Panc1 (cell line): ENCODE measurements around the gene PITPNM2. TPM values are rescaled to one million over a fixed set of nuclear protein-coding genes. Genes with fewer than 3 reads are reported as not detected.

Experiments
- ATAC-seq: fragments of 200-7000 bp; cut with Tn5 transposase; 2 replicates; pipeline ENCODE4 v1.9.1; 2020; ENCODE audit warnings: mild to moderate bottlenecking, moderate library complexity
- BruUV-seq: library from RNA; stranded (reverse); fragments of 400-500 nt; replicated peaks from 2 replicates; lab custom pipeline; 2021; lab: Mats Ljungman, UMichigan
- CTCF ChIA-PET: fragments of 300-600 bp; sonication (Branson Sonifier 250); formaldehyde crosslinking; loops from one replicate; lab custom pipeline; 2022; ENCODE audit warnings: antibody characterized with exemption; lab: Charles Lee
- POLR2A ChIA-PET: fragments of 300-600 bp; sonication (Branson Sonifier 250); formaldehyde crosslinking; loops from one replicate; lab custom pipeline; 2022; ENCODE audit warnings: antibody characterized with exemption; lab: Charles Lee
- DNase-seq: peaks from one replicate; pipeline ENCODE4 v3.0.0-alpha.2; 2010; ENCODE audit warnings: low read depth, low spot score
- H3K27ac ChIP-seq: 2 replicates; pipeline ENCODE4 v1.5.1; 2011; ENCODE audit warnings: mild to moderate bottlenecking, low read length, inconsistent platforms
- H3K27me3 ChIP-seq: fragments of 200-500 bp; sonication (Bioruptor generic); 2 replicates; pipeline ENCODE4 v1.6.0; 2014; ENCODE audit warnings: low read length, inconsistent platforms; ENCODE audit not compliant: control insufficient read depth, insufficient read depth
- H3K36me3 ChIP-seq: fragments of 200-500 bp; sonication (Bioruptor generic); 2 replicates; pipeline ENCODE4 v1.5.1; 2014; ENCODE audit warnings: inconsistent platforms, mild to moderate bottlenecking, low read length, moderate library complexity; ENCODE audit not compliant: control insufficient read depth, insufficient read depth
- H3K4me1 ChIP-seq: 2 replicates; pipeline ENCODE4 v1.5.1; 2011; ENCODE audit warnings: inconsistent platforms, mild to moderate bottlenecking, low read length, moderate library complexity; ENCODE audit not compliant: control insufficient read depth, insufficient read depth
- H3K4me3 ChIP-seq, 2 experiments: 2 replicates each; pipeline ENCODE4 v1.5.1; 2011 to 2012; ENCODE audit warnings: low read depth in 2 of 2, low read length in 2 of 2, mild to moderate bottlenecking in 2 of 2, inconsistent platforms in 1 of 2, moderate library complexity in 1 of 2
- H3K9me3 ChIP-seq: fragments of 200-500 bp; sonication (Bioruptor generic); 2 replicates; pipeline ENCODE4 v1.5.1; 2014; ENCODE audit warnings: low read depth, mild to moderate bottlenecking, inconsistent platforms, low read length, moderate library complexity; ENCODE audit not compliant: control insufficient read depth, insufficient read depth
- POLR2AphosphoS5 ChIP-seq: IDR thresholded peaks from 2 replicates; pipeline ENCODE4 v1.6.1; 2012; ENCODE audit warnings: mild to moderate bottlenecking, low read depth, low read length, moderate library complexity
- REST ChIP-seq, 2 experiments: IDR thresholded peaks; 2 replicates each; pipeline ENCODE4 v1.6.1; 2011 to 2012; ENCODE audit warnings: low read depth in 2 of 2, control low read depth in 1 of 2, low read length in 1 of 2, mild to moderate bottlenecking in 1 of 2, moderate library complexity in 1 of 2; ENCODE audit not compliant: insufficient read depth in 1 of 2
- SIN3A ChIP-seq: IDR thresholded peaks from 2 replicates; pipeline ENCODE4 v1.6.1; 2012; ENCODE audit warnings: low read depth, mild to moderate bottlenecking, low read length, moderate library complexity, borderline replicate concordance; ENCODE audit not compliant: insufficient read depth
- TCF7L2 ChIP-seq: IDR thresholded peaks from 2 replicates; pipeline ENCODE4 v1.6.1; 2011; ENCODE audit warnings: mild to moderate bottlenecking, low read depth, low read length, inconsistent platforms
- in situ Hi-C: cut with HindIII; loops from 2 replicates; pipeline ENCODE4 v1.10.0; 2016; ENCODE audit warnings: low sequenced_read_pairs, low pct_unique_long_range_greater_than_20kb
- intact Hi-C: fragments of 100-400 bp; cut with micrococcal nuclease; formaldehyde crosslinking; loops from one replicate; pipeline ENCODE4 v1.10.0; 2022; ENCODE audit not compliant: unreplicated experiment
- total RNA-seq: library from RNA; stranded (reverse); gene quantifications from one replicate; pipeline ENCODE4 v1.2.1, GENCODE V29; 2021; ENCODE audit not compliant: unreplicated experiment
- TF ChIP-seq, protein P1 (sequence below): fragments of 450-650 bp; IDR thresholded peaks from 2 replicates; pipeline ENCODE4 v1.5.1; 2017; ENCODE audit warnings: mild to moderate bottlenecking

The PITPNM2 gene
- total RNA-seq, 1 experiment from 2014 or later: 26.4 TPM

GRCh38 chr12:123199936-123200335 is 49.0 kb upstream of the PITPNM2 start:
- ChIA-PET POLR2A (no interaction called here), CTCF (no interaction called here)
- Histone ChIP-seq H3K4me1 (no peaks in the 10 kb centered on the region), H3K9me3 (no peaks in the 10 kb centered on the region), H3K27ac (no peak overlapping the region), H3K36me3 (peaks cover 25% of the 10 kb centered on the region), H3K4me3 (no peak overlapping the region), H3K27me3 (no peaks in the 10 kb centered on the region)
- BruUV-seq: no TSS peak
- no peak for TF ChIP-seq TCF7L2
- TF ChIP-seq, protein P1, sequence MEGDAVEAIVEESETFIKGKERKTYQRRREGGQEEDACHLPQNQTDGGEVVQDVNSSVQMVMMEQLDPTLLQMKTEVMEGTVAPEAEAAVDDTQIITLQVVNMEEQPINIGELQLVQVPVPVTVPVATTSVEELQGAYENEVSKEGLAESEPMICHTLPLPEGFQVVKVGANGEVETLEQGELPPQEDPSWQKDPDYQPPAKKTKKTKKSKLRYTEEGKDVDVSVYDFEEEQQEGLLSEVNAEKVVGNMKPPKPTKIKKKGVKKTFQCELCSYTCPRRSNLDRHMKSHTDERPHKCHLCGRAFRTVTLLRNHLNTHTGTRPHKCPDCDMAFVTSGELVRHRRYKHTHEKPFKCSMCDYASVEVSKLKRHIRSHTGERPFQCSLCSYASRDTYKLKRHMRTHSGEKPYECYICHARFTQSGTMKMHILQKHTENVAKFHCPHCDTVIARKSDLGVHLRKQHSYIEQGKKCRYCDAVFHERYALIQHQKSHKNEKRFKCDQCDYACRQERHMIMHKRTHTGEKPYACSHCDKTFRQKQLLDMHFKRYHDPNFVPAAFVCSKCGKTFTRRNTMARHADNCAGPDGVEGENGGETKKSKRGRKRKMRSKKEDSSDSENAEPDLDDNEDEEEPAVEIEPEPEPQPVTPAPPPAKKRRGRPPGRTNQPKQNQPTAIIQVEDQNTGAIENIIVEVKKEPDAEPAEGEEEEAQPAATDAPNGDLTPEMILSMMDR: no peak
- TF ChIP-seq REST (IDR thresholded peaks at IDR 0.05; ENCODE audit: insufficient read depth in 1 of 2, low read depth in 2 of 2, low read length in 1 of 2): no peak
- TF ChIP-seq SIN3A: no peak
- TF ChIP-seq POLR2AphosphoS5: no peak
- ATAC-seq: no peak
- in situ Hi-C loops (no loop called here), intact Hi-C loops (no loop called here)
- DNase-seq: no peak

DNA sequence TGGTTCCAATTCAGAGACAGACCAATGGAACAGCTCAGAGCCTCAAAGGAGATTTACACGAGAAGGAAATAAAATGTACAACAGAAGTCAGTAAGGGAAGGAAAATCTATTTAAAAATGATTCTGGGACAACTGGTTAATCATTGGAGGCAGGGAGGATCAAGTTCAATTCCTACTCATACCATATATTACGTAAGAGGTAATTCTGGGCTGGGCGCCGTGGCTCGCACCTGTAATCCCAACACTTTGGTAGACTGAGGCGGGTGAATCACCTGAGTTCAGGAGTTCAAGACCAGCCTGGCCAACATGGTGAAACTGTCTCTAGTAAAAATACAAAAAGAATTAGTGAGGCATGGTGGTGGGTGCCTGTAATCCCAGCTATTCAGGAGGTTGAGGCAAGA is 36.7 kb upstream of the PITPNM2 start:
- in situ Hi-C loops: no loop called here

More for the DNA sequence above, 36.7 kb upstream of the PITPNM2 start:
- Histone ChIP-seq H3K27ac (no peak overlapping the region), H3K27me3 (no peaks in the 10 kb centered on the region), H3K4me1 (no peaks in the 10 kb centered on the region), H3K36me3 (peaks cover 8% of the 10 kb centered on the region), H3K4me3 (no peak overlapping the region), H3K9me3 (no peaks in the 10 kb centered on the region)
- POLR2A ChIA-PET: no interaction called here
- DNase-seq (no peak), ATAC-seq (no peak)
- no TSS peak for BruUV-seq
- TF ChIP-seq REST (IDR thresholded peaks at IDR 0.05; ENCODE audit: insufficient read depth in 1 of 2, low read depth in 2 of 2, low read length in 1 of 2) (no peak), SIN3A (no peak), POLR2AphosphoS5 (no peak), TCF7L2 (no peak)
- TF ChIP-seq, protein P1: no peak
- CTCF ChIA-PET: no interaction called here
- intact Hi-C loops: no loop called here
